Sigmoid colon (tissue), 7 donors: ENCODE data around the gene NFIB. TPM values are rescaled to one million over a fixed set of nuclear protein-coding genes. Genes with fewer than 3 reads are reported as not detected.

ENCODE experiments used
- DNase-seq: peaks from one replicate; pipeline ENCODE4 v3.0.0-alpha.2; 2019
- H3K27ac ChIP-seq, 4 donors: fragments of 200-600 bp; sonication (generic); one replicate each; pipeline ENCODE4 v1.5.1; 2016 to 2019; ENCODE audit warnings: mild to moderate bottlenecking in 1 of 4
- H3K27me3 ChIP-seq, 3 donors: fragments of 200-600 bp; sonication (generic); one replicate each; pipeline ENCODE4 v1.5.1; 2019; ENCODE audit warnings: mild to moderate bottlenecking in 1 of 3
- H3K36me3 ChIP-seq, 4 donors: fragments of 200-600 bp; sonication (generic); one replicate each; pipeline ENCODE4 v1.5.1; 2016 to 2019
- H3K4me1 ChIP-seq, 4 donors: fragments of 200-600 bp; sonication (generic); one replicate each; pipeline ENCODE4 v1.5.1; 2017 to 2019
- H3K4me3 ChIP-seq, 4 donors: fragments of 200-600 bp; sonication (generic); one replicate each; pipeline ENCODE4 v1.5.1; 2017 to 2019; ENCODE audit warnings: mild to moderate bottlenecking in 2 of 4, moderate library complexity in 1 of 4
- H3K9me3 ChIP-seq, 4 donors: fragments of 200-600 bp in 3 of 4; sonication (generic) in 3 of 4; one replicate each; pipeline versions ENCODE4 v1.5.1 to v1.6.1; 2013 to 2019
- EP300 ChIP-seq, 4 donors: sonication (generic); formaldehyde crosslinking; IDR thresholded peaks; one replicate each; pipeline ENCODE4 v1.6.1; 2017; ENCODE audit warnings: antibody characterized with exemption in 4 of 4
- POLR2A ChIP-seq, 2 donors: fragments of 450-650 bp; IDR thresholded peaks; one replicate each; pipeline ENCODE4 v1.6.1; 2016; ENCODE audit warnings: antibody characterized with exemption in 2 of 2, mild to moderate bottlenecking in 2 of 2, moderate library complexity in 2 of 2
- POLR2AphosphoS5 ChIP-seq, 4 donors: sonication (generic); formaldehyde crosslinking; IDR thresholded peaks; one replicate each; pipeline ENCODE4 v1.6.1; 2017; ENCODE audit warnings: antibody characterized with exemption in 4 of 4
- WGBS, 2 donors: extraction: QIAGEN DNeasy Blood & Tissue Kit; methylation state at CpG; one replicate each; pipeline ENCODE4 v1.1.7; 2013; 5-methylcytosine and 5-hydroxymethylcytosine counted together
- intact Hi-C: fragments of 100-400 bp; cut with DNase I; formaldehyde crosslinking; loops from one replicate; pipeline ENCODE4 v1.15.1; 2023
- polyA plus RNA-seq, 3 donors: library from polyadenylated mRNA; stranded (reverse); fragments of 200-250 nt; gene quantifications; one replicate each; pipeline ENCODE4 v1.2.3, GENCODE V29; 2013
- total RNA-seq, 4 donors: library from RNA; depleted of rRNA; stranded (reverse); fragments of >200 nt; gene quantifications; one replicate each; pipeline ENCODE4 v1.1.0, GENCODE V29; 2016
- TF ChIP-seq, protein P1 (sequence below), 4 experiments: fragments of 450-650 bp in 3 of 4; fragments of 200-600 bp in 1 of 4; IDR thresholded peaks; one replicate each; pipeline ENCODE4 v1.5.1; 2016 to 2019; ENCODE audit warnings: antibody characterized with exemption in 4 of 4, mild to moderate bottlenecking in 3 of 4, moderate library complexity in 2 of 4
- donor health status: healthy with polysubstance abuse.
- donor health status: Bipolar disorder and iron deficiency.
- donor health status: healthy.

NFIB gene
- total and polyA plus RNA-seq, 7 donors: 3.7 to 129 (median 45.3) TPM

GRCh38 chr9:14180960-14181537 lies 132.9 kb downstream of the NFIB start:
- no peak for DNase-seq
- Histone ChIP-seq H3K9me3 (no peaks in the 10 kb centered on the region), H3K36me3 (no peaks in the 10 kb centered on the region), H3K4me1 (peaks cover 0 to 48% (median 35%) of the 10 kb centered on the region in 4 donors), H3K4me3 (peak overlapping the region in 3 of 4 donors; percentile 22 to 38 (median 32)), H3K27ac (peak overlapping the region; percentile 55 to 75 (median 68)), H3K27me3 (no peaks in the 10 kb centered on the region)
- intact Hi-C loops: no loop called here
- WGBS, 2 donors: 26 to 61% methylated on average over 3 of the region's 3 CpGs
- no peak for TF ChIP-seq EP300 (IDR thresholded peaks at IDR 0.05)

- Histone ChIP-seq H3K27ac (peak overlapping the region; percentile 55 to 75 (median 68)), H3K27me3 (no peaks in the 10 kb centered on the region), H3K9me3 (no peaks in the 10 kb centered on the region), H3K4me3 (peak overlapping the region in 3 of 4 donors; percentile 22 to 38 (median 32)), H3K36me3 (no peaks in the 10 kb centered on the region), H3K4me1 (peaks cover 0 to 41% (median 31%) of the 10 kb centered on the region in 4 donors)
- peak; percentile 73 for DNase-seq
- intact Hi-C loops: no loop called here
- WGBS, 2 donors: 21 to 63% methylated on average over 11 of the region's 11 CpGs
- TF ChIP-seq, protein P1, sequence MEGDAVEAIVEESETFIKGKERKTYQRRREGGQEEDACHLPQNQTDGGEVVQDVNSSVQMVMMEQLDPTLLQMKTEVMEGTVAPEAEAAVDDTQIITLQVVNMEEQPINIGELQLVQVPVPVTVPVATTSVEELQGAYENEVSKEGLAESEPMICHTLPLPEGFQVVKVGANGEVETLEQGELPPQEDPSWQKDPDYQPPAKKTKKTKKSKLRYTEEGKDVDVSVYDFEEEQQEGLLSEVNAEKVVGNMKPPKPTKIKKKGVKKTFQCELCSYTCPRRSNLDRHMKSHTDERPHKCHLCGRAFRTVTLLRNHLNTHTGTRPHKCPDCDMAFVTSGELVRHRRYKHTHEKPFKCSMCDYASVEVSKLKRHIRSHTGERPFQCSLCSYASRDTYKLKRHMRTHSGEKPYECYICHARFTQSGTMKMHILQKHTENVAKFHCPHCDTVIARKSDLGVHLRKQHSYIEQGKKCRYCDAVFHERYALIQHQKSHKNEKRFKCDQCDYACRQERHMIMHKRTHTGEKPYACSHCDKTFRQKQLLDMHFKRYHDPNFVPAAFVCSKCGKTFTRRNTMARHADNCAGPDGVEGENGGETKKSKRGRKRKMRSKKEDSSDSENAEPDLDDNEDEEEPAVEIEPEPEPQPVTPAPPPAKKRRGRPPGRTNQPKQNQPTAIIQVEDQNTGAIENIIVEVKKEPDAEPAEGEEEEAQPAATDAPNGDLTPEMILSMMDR (IDR thresholded peaks at IDR 0.05): no peak
- TF ChIP-seq POLR2A (IDR thresholded peaks at IDR 0.05) (no peak), EP300 (IDR thresholded peaks at IDR 0.05) (no peak), POLR2AphosphoS5 (IDR thresholded peaks at IDR 0.05) (no peak)
Measured at GRCh38 chr9:14180093-14180959, 133.6 kb downstream of the NFIB start.

GRCh38 chr9:14179449-14179848 lies 134.5 kb downstream of the NFIB start:
- H3K9me3 ChIP-seq: no peaks in the 10 kb centered on the region
- no peaks in the 10 kb centered on the region for H3K27me3 ChIP-seq
- no peaks in the 10 kb centered on the region for H3K36me3 ChIP-seq
- WGBS, 2 donors: 14 to 71% methylated on average over 3 of the region's 3 CpGs
- peaks cover 0 to 38% (median 30%) of the 10 kb centered on the region in 4 donors for H3K4me1 ChIP-seq
- TF ChIP-seq POLR2AphosphoS5 (IDR thresholded peaks at IDR 0.05) (no peak), POLR2A (IDR thresholded peaks at IDR 0.05) (no peak), EP300 (IDR thresholded peaks at IDR 0.05) (no peak)
- TF ChIP-seq, protein P1 (IDR thresholded peaks at IDR 0.05): no peak
- peak overlapping the region in 3 of 4 donors; percentile 55 to 75 (median 70) for H3K27ac ChIP-seq
- H3K4me3 ChIP-seq: no peak overlapping the region
- DNase-seq: no peak
- intact Hi-C loops: no loop called here

DNA sequence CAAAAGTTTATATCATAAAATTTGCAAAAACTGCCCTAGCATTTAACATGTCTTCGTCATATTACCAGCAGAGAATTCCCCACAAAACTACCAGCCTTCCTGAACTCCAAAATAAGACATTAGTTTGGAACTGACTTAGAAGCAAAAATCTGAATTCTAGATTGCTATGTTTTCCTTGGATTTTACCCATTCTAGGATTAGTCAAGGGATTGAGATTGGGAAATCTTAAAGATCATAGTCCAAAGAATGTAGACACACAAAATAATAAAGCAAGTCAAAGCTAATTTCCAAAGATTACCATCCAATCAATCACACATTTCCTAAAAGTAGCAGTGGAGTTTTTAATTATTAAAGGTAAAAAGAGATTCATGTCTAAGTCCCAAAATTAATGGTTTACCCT lies 138.2 kb downstream of the NFIB start:
- H3K9me3 ChIP-seq: no peaks in the 10 kb centered on the region
- H3K4me3 ChIP-seq: no peak overlapping the region
- intact Hi-C loops: no loop called here
- H3K36me3 ChIP-seq: no peaks in the 10 kb centered on the region
- TF ChIP-seq POLR2A (IDR thresholded peaks at IDR 0.05): no peak
- TF ChIP-seq, protein P1 (IDR thresholded peaks at IDR 0.05): no peak
- no peak for TF ChIP-seq EP300 (IDR thresholded peaks at IDR 0.05)
- no peak for TF ChIP-seq POLR2AphosphoS5 (IDR thresholded peaks at IDR 0.05)
- no peak overlapping the region for H3K27ac ChIP-seq
- H3K4me1 ChIP-seq: peaks cover 0 to 29% (median 22%) of the 10 kb centered on the region in 4 donors
- no peaks in the 10 kb centered on the region for H3K27me3 ChIP-seq
- no peak for DNase-seq
- WGBS, 2 donors: 94 to 97% methylated on average over 1 of the region's 1 CpG

DNA sequence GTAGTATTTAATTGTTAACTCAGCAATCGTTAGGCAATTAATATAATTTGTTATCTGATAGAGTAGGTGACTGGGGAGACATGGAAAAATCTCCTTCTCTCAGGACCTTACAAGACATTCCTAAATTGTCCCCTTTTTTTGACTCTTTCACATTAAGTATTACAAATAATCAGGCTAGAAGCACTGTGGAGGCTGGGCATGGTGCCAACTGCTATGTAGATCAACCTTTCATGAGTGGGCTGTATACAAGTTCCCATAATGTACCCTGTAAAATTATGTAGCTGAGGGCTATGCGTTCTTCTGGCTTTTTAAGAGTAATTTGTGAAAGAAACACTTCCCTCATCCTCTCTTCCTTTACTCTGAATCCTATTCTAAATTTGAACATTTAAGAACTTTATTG lies 140.2 kb downstream of the NFIB start:
- Histone ChIP-seq H3K36me3 (no peaks in the 10 kb centered on the region), H3K4me3 (no peak overlapping the region), H3K9me3 (no peaks in the 10 kb centered on the region), H3K4me1 (peaks cover 0 to 18% (median 9%) of the 10 kb centered on the region in 4 donors), H3K27ac (no peak overlapping the region), H3K27me3 (no peaks in the 10 kb centered on the region)
- WGBS, 2 donors: 86 to 91% methylated on average over 2 of the region's 2 CpGs
- TF ChIP-seq, protein P1 (IDR thresholded peaks at IDR 0.05): no peak
- TF ChIP-seq POLR2AphosphoS5 (IDR thresholded peaks at IDR 0.05) (no peak), EP300 (IDR thresholded peaks at IDR 0.05) (no peak), POLR2A (IDR thresholded peaks at IDR 0.05) (no peak)
- intact Hi-C loops: no loop called here
- no peak for DNase-seq
